C4-2B (cell line): ENCODE results near the gene NEB.

Experiments
- CTCF ChIP-seq: fragments of 450-650 bp; conservative IDR thresholded peaks from 2 replicates; pipeline ENCODE4 v1.5.1; 2017; ENCODE audit warnings: mild to moderate bottlenecking
- ZFX ChIP-seq: fragments of 450-650 bp; IDR thresholded peaks from 2 replicates; pipeline ENCODE4 v1.6.1; 2017

- TF ChIP-seq CTCF, result no peak
- no peak for TF ChIP-seq ZFX
These were observed 158.9 kb downstream of the NEB start for GRCh38 chr2:151575338-151575737.
